ENCODE measurements around the gene SLC22A3. TPM values are rescaled to one million over a fixed set of nuclear protein-coding genes. Genes with fewer than 3 reads are reported as not detected.

SLC22A3 gene
- total RNA-seq, 4 donors from 2014 or later: 49.5 to 75.4 (median 58.2) TPM

DNA sequence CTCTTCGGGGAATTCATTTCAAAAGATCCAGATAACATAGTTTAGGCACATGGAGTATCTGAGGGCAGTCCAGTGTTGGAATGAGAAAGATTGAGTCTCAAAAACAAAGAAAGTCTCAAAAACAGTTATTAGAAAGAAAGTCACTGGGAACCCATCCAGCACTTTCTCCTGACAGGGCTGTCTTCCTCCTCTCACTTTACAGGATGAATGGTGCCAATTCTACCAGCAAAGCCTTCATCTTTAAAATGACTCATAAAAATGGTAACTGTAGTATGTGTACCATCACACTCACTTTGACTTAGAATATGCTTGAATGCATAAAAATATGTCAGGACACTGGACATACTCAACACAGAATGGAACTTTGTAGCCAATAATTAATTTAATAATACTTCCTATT, 71.3 kb downstream of the SLC22A3 start:
- DNase-seq (no peak), ATAC-seq (no peak)
- H3K4me1 ChIP-seq: no peaks in the 10 kb centered on the region
- no peaks in the 10 kb centered on the region for H3K27me3 ChIP-seq
- H3K9me3 ChIP-seq: no peaks in the 10 kb centered on the region
- in situ Hi-C loops (cut with MboI; ENCODE audit: low sequenced_read_pairs in 4 of 4) (no loop called here), intact Hi-C loops (cut with DNase I; ENCODE audit: low total_unique reads) (no loop called here)
- no peak overlapping the region for H3K27ac ChIP-seq
- TF ChIP-seq, protein P1, sequence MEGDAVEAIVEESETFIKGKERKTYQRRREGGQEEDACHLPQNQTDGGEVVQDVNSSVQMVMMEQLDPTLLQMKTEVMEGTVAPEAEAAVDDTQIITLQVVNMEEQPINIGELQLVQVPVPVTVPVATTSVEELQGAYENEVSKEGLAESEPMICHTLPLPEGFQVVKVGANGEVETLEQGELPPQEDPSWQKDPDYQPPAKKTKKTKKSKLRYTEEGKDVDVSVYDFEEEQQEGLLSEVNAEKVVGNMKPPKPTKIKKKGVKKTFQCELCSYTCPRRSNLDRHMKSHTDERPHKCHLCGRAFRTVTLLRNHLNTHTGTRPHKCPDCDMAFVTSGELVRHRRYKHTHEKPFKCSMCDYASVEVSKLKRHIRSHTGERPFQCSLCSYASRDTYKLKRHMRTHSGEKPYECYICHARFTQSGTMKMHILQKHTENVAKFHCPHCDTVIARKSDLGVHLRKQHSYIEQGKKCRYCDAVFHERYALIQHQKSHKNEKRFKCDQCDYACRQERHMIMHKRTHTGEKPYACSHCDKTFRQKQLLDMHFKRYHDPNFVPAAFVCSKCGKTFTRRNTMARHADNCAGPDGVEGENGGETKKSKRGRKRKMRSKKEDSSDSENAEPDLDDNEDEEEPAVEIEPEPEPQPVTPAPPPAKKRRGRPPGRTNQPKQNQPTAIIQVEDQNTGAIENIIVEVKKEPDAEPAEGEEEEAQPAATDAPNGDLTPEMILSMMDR (IDR thresholded peaks at IDR 0.05 in 4 of 5, conservative IDR thresholded peaks at IDR 0.05 in 1 of 5): no peak
- no peak for TF ChIP-seq POLR2A (IDR thresholded peaks at IDR 0.05)
- no peaks in the 10 kb centered on the region for H3K36me3 ChIP-seq
- no peak overlapping the region for H3K4me3 ChIP-seq

DNA sequence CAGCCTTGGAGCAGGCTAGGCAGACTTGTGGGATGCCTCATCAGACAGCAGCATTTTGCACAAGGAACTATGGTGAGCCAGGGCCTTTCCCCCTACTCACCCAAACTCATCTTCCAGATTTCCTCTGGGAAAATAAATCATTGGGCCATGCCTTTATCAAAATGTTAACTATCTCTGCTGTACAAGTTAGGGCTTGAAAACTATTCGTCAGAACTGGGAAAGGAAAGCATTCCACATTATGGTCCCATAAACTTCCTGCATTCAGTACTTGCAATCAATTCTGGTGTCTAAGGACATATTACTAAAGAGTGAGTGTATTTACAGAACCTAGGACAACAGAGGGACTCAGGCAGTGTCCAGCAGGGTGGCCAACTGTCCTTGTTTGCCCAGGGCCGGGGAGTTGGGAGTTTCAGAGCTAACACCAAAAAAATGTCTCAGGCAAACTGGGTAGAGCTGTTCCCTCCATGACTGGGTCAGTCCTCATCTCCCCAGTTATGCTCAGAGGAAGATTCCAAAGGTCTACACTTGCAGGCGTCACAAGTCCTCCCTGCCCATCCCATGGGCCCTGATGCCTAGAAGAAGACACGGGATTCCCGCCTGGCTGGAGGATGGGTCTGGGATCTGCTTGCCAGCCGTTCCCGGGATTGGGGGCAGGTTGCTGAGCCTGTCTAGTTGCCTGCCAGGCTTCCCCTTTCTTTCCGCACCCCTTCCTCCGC, 72.2 kb downstream of the SLC22A3 start:
- H3K4me3 ChIP-seq: no peak overlapping the region
- ATAC-seq (no peak), DNase-seq (no peak)
- H3K27ac ChIP-seq: no peak overlapping the region
- no peaks in the 10 kb centered on the region for H3K4me1 ChIP-seq
- intact Hi-C loops (cut with DNase I; ENCODE audit: low total_unique reads): no loop called here
- no peaks in the 10 kb centered on the region for H3K27me3 ChIP-seq
- H3K9me3 ChIP-seq: no peaks in the 10 kb centered on the region
- no peak for TF ChIP-seq POLR2A (IDR thresholded peaks at IDR 0.05)
- TF ChIP-seq, protein P1 (IDR thresholded peaks at IDR 0.05 in 4 of 5, conservative IDR thresholded peaks at IDR 0.05 in 1 of 5): no peak
- in situ Hi-C loops (cut with MboI; ENCODE audit: low sequenced_read_pairs in 4 of 4): no loop called here
- H3K36me3 ChIP-seq: no peaks in the 10 kb centered on the region

DNA sequence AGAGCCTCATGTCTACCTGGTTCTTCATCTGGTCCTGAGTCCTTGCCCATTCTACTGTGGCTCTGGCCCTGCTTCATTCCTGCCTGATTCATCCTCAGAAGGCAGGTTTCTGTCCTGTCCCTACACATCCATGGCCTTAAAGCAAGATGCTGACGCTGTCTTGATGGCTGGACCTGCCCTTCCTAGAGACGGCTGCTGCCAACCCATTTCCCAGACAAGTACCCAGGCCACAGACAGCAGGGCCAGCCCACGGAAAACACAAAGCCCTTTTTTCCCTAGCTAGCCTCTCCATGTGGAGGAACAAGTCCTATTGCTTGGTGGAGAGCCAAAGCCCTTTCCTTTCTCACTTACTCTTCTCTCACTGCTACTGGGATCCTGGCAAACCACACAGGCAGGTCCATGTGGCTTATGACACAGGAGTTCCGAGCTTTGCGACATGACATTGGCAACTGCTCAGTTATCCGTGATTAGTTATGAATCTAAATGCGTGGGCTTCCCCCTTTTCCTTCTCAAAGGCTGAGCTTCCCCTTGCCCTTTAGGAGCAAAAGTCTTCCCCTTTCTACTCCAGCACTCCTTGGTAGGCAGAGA, 72.9 kb downstream of the SLC22A3 start:
- H3K27me3 ChIP-seq: no peaks in the 10 kb centered on the region
- H3K4me3 ChIP-seq: no peak overlapping the region
- H3K36me3 ChIP-seq: no peaks in the 10 kb centered on the region
- in situ Hi-C loops (cut with MboI; ENCODE audit: low sequenced_read_pairs in 4 of 4) (no loop called here), intact Hi-C loops (cut with DNase I; ENCODE audit: low total_unique reads) (no loop called here)
- no peak for DNase-seq
- no peaks in the 10 kb centered on the region for H3K9me3 ChIP-seq
- H3K4me1 ChIP-seq: no peaks in the 10 kb centered on the region
- no peak for TF ChIP-seq POLR2A (IDR thresholded peaks at IDR 0.05)
- TF ChIP-seq, protein P1 (IDR thresholded peaks at IDR 0.05 in 4 of 5, conservative IDR thresholded peaks at IDR 0.05 in 1 of 5): no peak
- no peak for ATAC-seq
- H3K27ac ChIP-seq: peak overlapping the region in 1 of 4 donors; percentile 51

DNA sequence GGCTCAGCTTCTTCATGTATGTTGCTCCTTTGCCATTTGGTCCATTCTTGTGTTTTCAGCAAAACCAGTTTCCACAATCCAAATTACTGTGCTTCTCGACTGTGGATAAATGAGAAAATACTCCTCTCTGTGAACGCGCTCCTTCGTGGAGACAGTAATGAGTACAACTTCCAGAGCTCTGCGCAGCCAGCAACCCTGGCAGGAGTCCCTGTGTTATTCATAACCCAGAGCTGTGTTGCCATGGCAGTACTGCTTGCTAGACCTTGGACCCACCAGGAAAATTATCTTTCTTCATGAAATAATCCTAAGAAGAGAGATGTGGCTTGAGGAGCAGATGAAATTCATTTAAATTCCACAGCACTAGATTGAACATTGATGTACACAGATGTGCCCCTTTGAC, 73.7 kb downstream of the SLC22A3 start:
- DNase-seq: no peak
- H3K27ac ChIP-seq: peak overlapping the region in 1 of 4 donors; percentile 51
- H3K27me3 ChIP-seq: no peaks in the 10 kb centered on the region
- TF ChIP-seq, protein P1 (IDR thresholded peaks at IDR 0.05 in 4 of 5, conservative IDR thresholded peaks at IDR 0.05 in 1 of 5): no peak
- no peak for TF ChIP-seq POLR2A (IDR thresholded peaks at IDR 0.05)
- no peak overlapping the region for H3K4me3 ChIP-seq
- intact Hi-C loops (cut with DNase I; ENCODE audit: low total_unique reads): no loop called here
- H3K9me3 ChIP-seq: no peaks in the 10 kb centered on the region
- H3K36me3 ChIP-seq: no peaks in the 10 kb centered on the region
- ATAC-seq: no peak
- peaks cover under 1 to 4% of the 10 kb centered on the region in 2 donors for H3K4me1 ChIP-seq
- in situ Hi-C loops (cut with MboI; ENCODE audit: low sequenced_read_pairs in 4 of 4): no loop called here
